Endometrial microvascular endothelial cells (primary cell): ENCODE data around the gene CNTRL. TPM values are rescaled to one million over a fixed set of nuclear protein-coding genes. Genes with fewer than 3 reads are reported as not detected.
"Not testable (repeated sequence)": the region's sequence is repeated elsewhere in the genome, so short reads cannot be mapped to it uniquely, and the experiment has no call there.

ENCODE experiments used
- in situ Hi-C: cut with HindIII; loops from 2 replicates; pipeline ENCODE4 v1.10.0; 2017; ENCODE audit warnings: low sequenced_read_pairs, low pct_unique_long_range_greater_than_20kb; ENCODE audit errors: inconsistent ontology term
- total RNA-seq: library from RNA; depleted of rRNA; stranded (reverse); fragments of >200 nt; gene quantifications from one replicate; pipeline ENCODE4 v1.2.3, GENCODE V29; 2015; ENCODE audit errors: inconsistent ontology term

CNTRL gene
- total RNA-seq, 1 donor from 2014 or later, result 3.4 TPM

GRCh38 chr9:121069396-121069795, 5.4 kb upstream of the CNTRL start:
- in situ Hi-C loops, result no loop called here

- in situ Hi-C loops, result no loop called here
These were observed 3.4 kb upstream of the CNTRL start for GRCh38 chr9:121071370-121071755.

- in situ Hi-C loops, result no loop called here
These were observed 2.9 kb upstream of the CNTRL start for GRCh38 chr9:121071756-121072421.

- in situ Hi-C loops, result no loop called here
These were observed 1.7 kb upstream of the CNTRL start for GRCh38 chr9:121073038-121073437.

GRCh38 chr9:121075251-121076036, 689 bp downstream of the CNTRL start:
- in situ Hi-C loops, result no loop called here

GRCh38 chr9:121082075-121082474, 7.3 kb downstream of the CNTRL start:
- in situ Hi-C loops, result no loop called here

- in situ Hi-C loops, result no loop called here
These were observed 10.9 kb downstream of the CNTRL start for GRCh38 chr9:121085661-121086060.

GRCh38 chr9:121088576-121088975, 13.8 kb downstream of the CNTRL start:
- in situ Hi-C loops, result no loop called here

- in situ Hi-C loops, result not testable (repeated sequence)
These were observed 16.0 kb downstream of the CNTRL start for GRCh38 chr9:121090743-121091142.

- in situ Hi-C loops, result no loop called here
These were observed 20.3 kb downstream of the CNTRL start for GRCh38 chr9:121095057-121095456.

- in situ Hi-C loops, result no loop called here
These were observed 23.9 kb downstream of the CNTRL start for GRCh38 chr9:121098567-121099198.

- in situ Hi-C loops, result not testable (repeated sequence)
These were observed 29.3 kb downstream of the CNTRL start for GRCh38 chr9:121104054-121104453.

- in situ Hi-C loops, result no loop called here
These were observed 30.8 kb downstream of the CNTRL start for GRCh38 chr9:121105531-121105930.

GRCh38 chr9:121107029-121107428, 32.3 kb downstream of the CNTRL start:
- in situ Hi-C loops, result no loop called here

- in situ Hi-C loops, result no loop called here
These were observed 33.1 kb downstream of the CNTRL start for GRCh38 chr9:121107881-121108280.

GRCh38 chr9:121115466-121115865, 40.7 kb downstream of the CNTRL start:
- in situ Hi-C loops, result no loop called here

- in situ Hi-C loops, result no loop called here
These were observed 43.5 kb downstream of the CNTRL start for GRCh38 chr9:121118266-121118665.

- in situ Hi-C loops, result no loop called here
These were observed 45.6 kb downstream of the CNTRL start for GRCh38 chr9:121120386-121120785.

GRCh38 chr9:121121582-121122087, 46.9 kb downstream of the CNTRL start:
- in situ Hi-C loops, result no loop called here
